HepG2 (cell line): Measurements from ENCODE around the gene ALB. TPM values are rescaled to one million over a fixed set of nuclear protein-coding genes. Genes with fewer than 3 reads are reported as not detected.
A peak's percentile ranks its signal among the peaks of the same experiment; 100 is the strongest.

Source experiments
- HINFP ChIP-seq: sonication (generic); formaldehyde crosslinking; IDR thresholded peaks from 2 replicates; pipeline ENCODE4 v1.4.0; 2020; ENCODE audit warnings: low read depth, mild to moderate bottlenecking, missing genetic modification reagents
- HNRNPH1 ChIP-seq: fragments of 200-400 bp; formaldehyde crosslinking; optimal IDR thresholded peaks from 2 replicates; pipeline ENCODE3; 2017; ENCODE audit warnings: mild to moderate bottlenecking, low read depth, low read length
- MBD4 ChIP-seq: IDR thresholded peaks from 2 replicates; pipeline ENCODE4 v1.6.1; 2012; ENCODE audit warnings: low read length, inconsistent platforms, borderline replicate concordance
- MEIS1 ChIP-seq: sonication (generic); formaldehyde crosslinking; IDR thresholded peaks from 2 replicates; pipeline ENCODE4 v1.9.0; 2021; ENCODE audit warnings: mild to moderate bottlenecking, missing genetic modification reagents, moderate library complexity, borderline replicate concordance
- NCOA5 ChIP-seq: sonication (generic); formaldehyde crosslinking; IDR thresholded peaks from 2 replicates; pipeline ENCODE4 v1.4.0; 2020; ENCODE audit warnings: missing genetic modification reagents
- PAF1 ChIP-seq: IDR thresholded peaks from 2 replicates; pipeline ENCODE4 v1.6.1; 2016; ENCODE audit warnings: missing genetic modification reagents, missing compliant biosample characterization
- POLR2AphosphoS5 ChIP-seq: IDR thresholded peaks from 2 replicates; pipeline ENCODE4 v1.6.1; 2012; ENCODE audit warnings: low read depth, low read length
- SSRP1 ChIP-seq: IDR thresholded peaks from 2 replicates; pipeline ENCODE4 v1.6.1; 2016; ENCODE audit warnings: control low read depth
- ZBTB43 ChIP-seq: sonication (generic); formaldehyde crosslinking; conservative IDR thresholded peaks from 2 replicates; pipeline ENCODE4 v1.4.0; 2020; ENCODE audit warnings: missing genetic modification reagents
- ZMYM4 ChIP-seq: sonication (generic); formaldehyde crosslinking; IDR thresholded peaks from 2 replicates; pipeline ENCODE4 v1.8.1; 2023; ENCODE audit warnings: mild to moderate bottlenecking, missing genetic modification reagents
- ZNF264 ChIP-seq: sonication (generic); formaldehyde crosslinking; IDR thresholded peaks from 2 replicates; pipeline ENCODE4 v1.4.0; 2020; ENCODE audit warnings: missing genetic modification reagents
- polyA plus RNA-seq, 8 experiments: library from polyadenylated mRNA; depleted of rRNA in 3 of 8; stranded (reverse) in 7 of 8; unstranded in 1 of 8; fragments of >200 nt; fragmentation: Illumina TruSeq in 4 of 8; extraction: Trizol in 4 of 8; gene quantifications; 2 replicates each; pipeline versions ENCODE4 v1.2.1 to v1.2.3, GENCODE V29; 2011 to 2016; ENCODE audit warnings: low read depth in 4 of 8, missing spikeins in 1 of 8, mixed read lengths in 1 of 8; ENCODE audit not compliant: insufficient read depth in 1 of 8
- total RNA-seq, 5 experiments: library from RNA; depleted of rRNA; stranded (reverse); fragments of >200 nt; fragmentation: Illumina TruSeq; extraction: Trizol; gene quantifications; 2 replicates each; pipeline ENCODE4 v1.2.3, GENCODE V29; 2016; ENCODE audit warnings: low read depth in 1 of 5
- TF ChIP-seq, protein P1 (sequence below): sonication (generic); formaldehyde crosslinking; IDR thresholded peaks from 2 replicates; pipeline ENCODE4 v1.4.0; 2020; ENCODE audit warnings: missing genetic modification reagents, borderline replicate concordance
- TF ChIP-seq, protein P2 (sequence below): sonication (generic); formaldehyde crosslinking; IDR thresholded peaks from 2 replicates; pipeline ENCODE4 v1.4.0; 2020; ENCODE audit warnings: missing genetic modification reagents
- TF ChIP-seq, protein P3 (sequence below): sonication (generic); formaldehyde crosslinking; IDR thresholded peaks from 2 replicates; pipeline ENCODE4 v1.5.1; 2020; ENCODE audit warnings: missing genetic modification reagents, mild to moderate bottlenecking, borderline replicate concordance

ALB gene
- total and polyA plus RNA-seq, 2 of the 13 experiments (the other 11 are each of a cell fraction or from before 2014, with no cell fraction given), result 22,259 to 22,625 TPM

DNA sequence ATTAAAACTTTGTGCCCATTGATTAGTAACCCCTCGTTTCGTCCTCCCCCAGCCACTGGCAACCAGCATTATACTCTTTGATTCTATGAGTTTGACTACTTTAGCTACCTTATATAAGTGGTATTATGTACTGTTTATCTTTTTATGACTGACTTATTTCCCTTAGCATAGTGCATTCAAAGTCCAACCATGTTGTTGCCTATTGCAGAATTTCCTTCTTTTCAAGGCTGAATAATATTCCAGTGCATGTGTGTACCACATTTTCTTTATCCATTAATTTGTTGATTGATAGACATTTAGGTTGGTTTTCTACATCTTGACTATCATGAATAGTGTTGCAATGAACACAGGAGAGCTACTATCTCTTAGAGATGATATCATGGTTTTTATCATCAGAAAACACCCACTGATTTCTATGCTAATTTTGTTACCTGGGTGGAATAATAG, 3.2 kb downstream of the ALB start (continued):
- peak; percentile 36 for TF ChIP-seq ZBTB43 (CRISPR knock-in tag)
- TF ChIP-seq, protein P1, sequence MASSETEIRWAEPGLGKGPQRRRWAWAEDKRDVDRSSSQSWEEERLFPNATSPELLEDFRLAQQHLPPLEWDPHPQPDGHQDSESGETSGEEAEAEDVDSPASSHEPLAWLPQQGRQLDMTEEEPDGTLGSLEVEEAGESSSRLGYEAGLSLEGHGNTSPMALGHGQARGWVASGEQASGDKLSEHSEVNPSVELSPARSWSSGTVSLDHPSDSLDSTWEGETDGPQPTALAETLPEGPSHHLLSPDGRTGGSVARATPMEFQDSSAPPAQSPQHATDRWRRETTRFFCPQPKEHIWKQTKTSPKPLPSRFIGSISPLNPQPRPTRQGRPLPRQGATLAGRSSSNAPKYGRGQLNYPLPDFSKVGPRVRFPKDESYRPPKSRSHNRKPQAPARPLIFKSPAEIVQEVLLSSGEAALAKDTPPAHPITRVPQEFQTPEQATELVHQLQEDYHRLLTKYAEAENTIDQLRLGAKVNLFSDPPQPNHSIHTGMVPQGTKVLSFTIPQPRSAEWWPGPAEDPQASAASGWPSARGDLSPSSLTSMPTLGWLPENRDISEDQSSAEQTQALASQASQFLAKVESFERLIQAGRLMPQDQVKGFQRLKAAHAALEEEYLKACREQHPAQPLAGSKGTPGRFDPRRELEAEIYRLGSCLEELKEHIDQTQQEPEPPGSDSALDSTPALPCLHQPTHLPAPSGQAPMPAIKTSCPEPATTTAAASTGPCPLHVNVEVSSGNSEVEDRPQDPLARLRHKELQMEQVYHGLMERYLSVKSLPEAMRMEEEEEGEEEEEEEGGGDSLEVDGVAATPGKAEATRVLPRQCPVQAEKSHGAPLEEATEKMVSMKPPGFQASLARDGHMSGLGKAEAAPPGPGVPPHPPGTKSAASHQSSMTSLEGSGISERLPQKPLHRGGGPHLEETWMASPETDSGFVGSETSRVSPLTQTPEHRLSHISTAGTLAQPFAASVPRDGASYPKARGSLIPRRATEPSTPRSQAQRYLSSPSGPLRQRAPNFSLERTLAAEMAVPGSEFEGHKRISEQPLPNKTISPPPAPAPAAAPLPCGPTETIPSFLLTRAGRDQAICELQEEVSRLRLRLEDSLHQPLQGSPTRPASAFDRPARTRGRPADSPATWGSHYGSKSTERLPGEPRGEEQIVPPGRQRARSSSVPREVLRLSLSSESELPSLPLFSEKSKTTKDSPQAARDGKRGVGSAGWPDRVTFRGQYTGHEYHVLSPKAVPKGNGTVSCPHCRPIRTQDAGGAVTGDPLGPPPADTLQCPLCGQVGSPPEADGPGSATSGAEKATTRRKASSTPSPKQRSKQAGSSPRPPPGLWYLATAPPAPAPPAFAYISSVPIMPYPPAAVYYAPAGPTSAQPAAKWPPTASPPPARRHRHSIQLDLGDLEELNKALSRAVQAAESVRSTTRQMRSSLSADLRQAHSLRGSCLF (CRISPR knock-in tag), result peak; percentile 85; the same call in 1 of the 2 replicates
- no peak for TF ChIP-seq HNRNPH1
- TF ChIP-seq MEIS1 (CRISPR knock-in tag), result no peak
- peak; percentile 13; the same call in 1 of the 2 replicates for TF ChIP-seq ZMYM4 (CRISPR knock-in tag)
- TF ChIP-seq MBD4, result peak; percentile 80; the same call in 1 of the 2 replicates
- TF ChIP-seq, protein P2, sequence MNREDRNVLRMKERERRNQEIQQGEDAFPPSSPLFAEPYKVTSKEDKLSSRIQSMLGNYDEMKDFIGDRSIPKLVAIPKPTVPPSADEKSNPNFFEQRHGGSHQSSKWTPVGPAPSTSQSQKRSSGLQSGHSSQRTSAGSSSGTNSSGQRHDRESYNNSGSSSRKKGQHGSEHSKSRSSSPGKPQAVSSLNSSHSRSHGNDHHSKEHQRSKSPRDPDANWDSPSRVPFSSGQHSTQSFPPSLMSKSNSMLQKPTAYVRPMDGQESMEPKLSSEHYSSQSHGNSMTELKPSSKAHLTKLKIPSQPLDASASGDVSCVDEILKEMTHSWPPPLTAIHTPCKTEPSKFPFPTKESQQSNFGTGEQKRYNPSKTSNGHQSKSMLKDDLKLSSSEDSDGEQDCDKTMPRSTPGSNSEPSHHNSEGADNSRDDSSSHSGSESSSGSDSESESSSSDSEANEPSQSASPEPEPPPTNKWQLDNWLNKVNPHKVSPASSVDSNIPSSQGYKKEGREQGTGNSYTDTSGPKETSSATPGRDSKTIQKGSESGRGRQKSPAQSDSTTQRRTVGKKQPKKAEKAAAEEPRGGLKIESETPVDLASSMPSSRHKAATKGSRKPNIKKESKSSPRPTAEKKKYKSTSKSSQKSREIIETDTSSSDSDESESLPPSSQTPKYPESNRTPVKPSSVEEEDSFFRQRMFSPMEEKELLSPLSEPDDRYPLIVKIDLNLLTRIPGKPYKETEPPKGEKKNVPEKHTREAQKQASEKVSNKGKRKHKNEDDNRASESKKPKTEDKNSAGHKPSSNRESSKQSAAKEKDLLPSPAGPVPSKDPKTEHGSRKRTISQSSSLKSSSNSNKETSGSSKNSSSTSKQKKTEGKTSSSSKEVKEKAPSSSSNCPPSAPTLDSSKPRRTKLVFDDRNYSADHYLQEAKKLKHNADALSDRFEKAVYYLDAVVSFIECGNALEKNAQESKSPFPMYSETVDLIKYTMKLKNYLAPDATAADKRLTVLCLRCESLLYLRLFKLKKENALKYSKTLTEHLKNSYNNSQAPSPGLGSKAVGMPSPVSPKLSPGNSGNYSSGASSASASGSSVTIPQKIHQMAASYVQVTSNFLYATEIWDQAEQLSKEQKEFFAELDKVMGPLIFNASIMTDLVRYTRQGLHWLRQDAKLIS, result peak; percentile 94
- peak; percentile 67; the same call in 1 of the 2 replicates for TF ChIP-seq NCOA5
- TF ChIP-seq, protein P3, sequence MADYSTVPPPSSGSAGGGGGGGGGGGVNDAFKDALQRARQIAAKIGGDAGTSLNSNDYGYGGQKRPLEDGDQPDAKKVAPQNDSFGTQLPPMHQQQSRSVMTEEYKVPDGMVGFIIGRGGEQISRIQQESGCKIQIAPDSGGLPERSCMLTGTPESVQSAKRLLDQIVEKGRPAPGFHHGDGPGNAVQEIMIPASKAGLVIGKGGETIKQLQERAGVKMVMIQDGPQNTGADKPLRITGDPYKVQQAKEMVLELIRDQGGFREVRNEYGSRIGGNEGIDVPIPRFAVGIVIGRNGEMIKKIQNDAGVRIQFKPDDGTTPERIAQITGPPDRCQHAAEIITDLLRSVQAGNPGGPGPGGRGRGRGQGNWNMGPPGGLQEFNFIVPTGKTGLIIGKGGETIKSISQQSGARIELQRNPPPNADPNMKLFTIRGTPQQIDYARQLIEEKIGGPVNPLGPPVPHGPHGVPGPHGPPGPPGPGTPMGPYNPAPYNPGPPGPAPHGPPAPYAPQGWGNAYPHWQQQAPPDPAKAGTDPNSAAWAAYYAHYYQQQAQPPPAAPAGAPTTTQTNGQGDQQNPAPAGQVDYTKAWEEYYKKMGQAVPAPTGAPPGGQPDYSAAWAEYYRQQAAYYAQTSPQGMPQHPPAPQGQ, result peak; percentile 90; the same call in 1 of the 2 replicates
- TF ChIP-seq HINFP (CRISPR knock-in tag), result no peak
- peak; percentile 94 for TF ChIP-seq POLR2AphosphoS5
- peak; percentile 59; the same call in 1 of the 2 replicates for TF ChIP-seq ZNF264 (CRISPR knock-in tag)
- TF ChIP-seq PAF1 (CRISPR knock-in tag), result peak; percentile 99
- TF ChIP-seq SSRP1 (CRISPR knock-in tag), result peak; percentile 93; the same call in 1 of the 2 replicates
